ENCODE measurements around the gene MINDY3. TPM values are rescaled to one million over a fixed set of nuclear protein-coding genes. Genes with fewer than 3 reads are reported as not detected.

Gene MINDY3
- total RNA-seq, 2 donors from 2014 or later = 23.3 to 30.5 TPM

GRCh38 chr10:15871823-15872222 is 11.5 kb upstream of the MINDY3 start:
- TF ChIP-seq POLR2AphosphoS5 (IDR thresholded peaks at IDR 0.05) (no peak), POLR2A (IDR thresholded peaks at IDR 0.05) (no peak), CTCF (IDR thresholded peaks at IDR 0.05) (no peak)
- Histone ChIP-seq H3K36me3 (no peaks in the 10 kb centered on the region), H3K9me3 (no peaks in the 10 kb centered on the region), H3K4me1 (replicated peaks) (no peaks in the 10 kb centered on the region), H3K27me3 (replicated peaks; ENCODE audit: insufficient read depth) (no peaks in the 10 kb centered on the region), H3K27ac (no peak overlapping the region), H3K4me3 (no peak overlapping the region)
- 86% methylated on average over 1 of the region's 1 CpG for WGBS
- intact Hi-C loops (cut with DNase I) = no loop called here
- DNase-seq (ENCODE audit: low spot score) = no peak

DNA sequence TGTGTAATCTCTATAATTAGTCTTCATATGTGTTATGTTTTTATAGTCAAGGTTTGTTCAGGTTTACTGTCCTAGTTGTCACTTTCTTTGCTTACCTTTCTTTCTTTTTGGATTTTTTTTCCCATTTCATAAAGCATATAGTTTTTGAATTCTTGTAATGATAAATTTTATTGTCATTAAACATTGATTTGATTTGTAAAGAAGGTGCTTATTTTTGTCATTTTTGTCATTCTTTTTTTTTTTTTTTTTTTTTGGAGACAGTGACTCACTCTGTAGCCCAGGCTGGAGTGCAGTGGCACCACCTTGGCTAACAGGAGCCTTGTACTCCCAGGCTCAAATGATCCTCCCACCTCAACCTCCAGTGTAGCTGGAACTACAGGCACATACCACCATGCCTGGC is 9.6 kb upstream of the MINDY3 start:
- Histone ChIP-seq H3K4me3 (no peak overlapping the region), H3K27ac (no peak overlapping the region), H3K4me1 (replicated peaks) (no peaks in the 10 kb centered on the region), H3K36me3 (no peaks in the 10 kb centered on the region), H3K9me3 (no peaks in the 10 kb centered on the region), H3K27me3 (replicated peaks; ENCODE audit: insufficient read depth) (no peaks in the 10 kb centered on the region)
- DNase-seq (ENCODE audit: low spot score) = no peak
- intact Hi-C loops (cut with DNase I) = no loop called here
- no peak for TF ChIP-seq CTCF (IDR thresholded peaks at IDR 0.05)

GRCh38 chr10:15868006-15868405 is 7.7 kb upstream of the MINDY3 start:
- no peak overlapping the region for H3K4me3 ChIP-seq
- whole genome bisulfite sequencing = 69% methylated on average over 5 of the region's 5 CpGs

DNA sequence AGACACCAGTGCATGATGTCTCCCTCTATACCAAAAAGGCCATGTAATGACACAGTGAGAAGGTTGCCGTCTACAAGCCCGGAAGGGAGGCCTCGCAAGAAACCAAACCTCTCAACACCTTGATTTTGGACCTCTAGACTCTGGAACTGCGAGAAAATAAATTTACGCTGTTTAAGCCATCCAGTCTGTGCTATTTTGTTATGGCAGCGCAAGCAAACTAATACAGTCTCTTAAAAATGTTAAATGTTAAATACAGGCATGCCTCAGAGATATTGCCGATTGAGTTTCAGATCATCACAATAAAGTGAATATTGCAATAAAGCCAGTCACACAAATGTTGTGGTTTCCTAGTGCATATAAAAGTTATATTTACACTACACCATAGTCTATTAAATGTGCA is 5.0 kb upstream of the MINDY3 start:
- intact Hi-C loops (cut with DNase I) = no loop called here
- DNase-seq (ENCODE audit: low spot score) = no peak
- Histone ChIP-seq H3K36me3 (no peaks in the 10 kb centered on the region), H3K4me1 (replicated peaks) (no peaks in the 10 kb centered on the region), H3K27me3 (replicated peaks; ENCODE audit: insufficient read depth) (no peaks in the 10 kb centered on the region), H3K9me3 (no peaks in the 10 kb centered on the region), H3K27ac (no peak overlapping the region), H3K4me3 (no peak overlapping the region)
- 86% methylated on average over 7 of the region's 7 CpGs for WGBS
- TF ChIP-seq CTCF (IDR thresholded peaks at IDR 0.05) (no peak), POLR2A (IDR thresholded peaks at IDR 0.05) (no peak), POLR2AphosphoS5 (IDR thresholded peaks at IDR 0.05) (no peak)

More at GRCh38 chr10:15868006-15868405, 7.7 kb upstream of the MINDY3 start:
- intact Hi-C loops (cut with DNase I) = no loop called here
- Histone ChIP-seq H3K27me3 (replicated peaks; ENCODE audit: insufficient read depth) (no peaks in the 10 kb centered on the region), H3K36me3 (no peaks in the 10 kb centered on the region), H3K4me1 (replicated peaks) (no peaks in the 10 kb centered on the region), H3K9me3 (no peaks in the 10 kb centered on the region), H3K27ac (no peak overlapping the region)
- TF ChIP-seq CTCF (IDR thresholded peaks at IDR 0.05) = no peak
- TF ChIP-seq POLR2AphosphoS5 (IDR thresholded peaks at IDR 0.05) = no peak
- TF ChIP-seq POLR2A (IDR thresholded peaks at IDR 0.05) = no peak
- DNase-seq (ENCODE audit: low spot score) = no peak

- H3K27ac ChIP-seq = no peak overlapping the region
Measured at GRCh38 chr10:15864419-15864818, 4.1 kb upstream of the MINDY3 start.

More at GRCh38 chr10:15864419-15864818, 4.1 kb upstream of the MINDY3 start:
- TF ChIP-seq POLR2AphosphoS5 (IDR thresholded peaks at IDR 0.05) (no peak), CTCF (IDR thresholded peaks at IDR 0.05) (no peak), POLR2A (IDR thresholded peaks at IDR 0.05) (no peak)
- Histone ChIP-seq H3K36me3 (no peaks in the 10 kb centered on the region), H3K9me3 (no peaks in the 10 kb centered on the region), H3K4me1 (replicated peaks) (no peaks in the 10 kb centered on the region), H3K4me3 (no peak overlapping the region), H3K27me3 (replicated peaks; ENCODE audit: insufficient read depth) (no peaks in the 10 kb centered on the region)
- intact Hi-C loops (cut with DNase I) = no loop called here
- 47% methylated on average over 2 of the region's 2 CpGs for WGBS
- no peak for DNase-seq (ENCODE audit: low spot score)
